ENCODE results near the gene INHBC.

DNA sequence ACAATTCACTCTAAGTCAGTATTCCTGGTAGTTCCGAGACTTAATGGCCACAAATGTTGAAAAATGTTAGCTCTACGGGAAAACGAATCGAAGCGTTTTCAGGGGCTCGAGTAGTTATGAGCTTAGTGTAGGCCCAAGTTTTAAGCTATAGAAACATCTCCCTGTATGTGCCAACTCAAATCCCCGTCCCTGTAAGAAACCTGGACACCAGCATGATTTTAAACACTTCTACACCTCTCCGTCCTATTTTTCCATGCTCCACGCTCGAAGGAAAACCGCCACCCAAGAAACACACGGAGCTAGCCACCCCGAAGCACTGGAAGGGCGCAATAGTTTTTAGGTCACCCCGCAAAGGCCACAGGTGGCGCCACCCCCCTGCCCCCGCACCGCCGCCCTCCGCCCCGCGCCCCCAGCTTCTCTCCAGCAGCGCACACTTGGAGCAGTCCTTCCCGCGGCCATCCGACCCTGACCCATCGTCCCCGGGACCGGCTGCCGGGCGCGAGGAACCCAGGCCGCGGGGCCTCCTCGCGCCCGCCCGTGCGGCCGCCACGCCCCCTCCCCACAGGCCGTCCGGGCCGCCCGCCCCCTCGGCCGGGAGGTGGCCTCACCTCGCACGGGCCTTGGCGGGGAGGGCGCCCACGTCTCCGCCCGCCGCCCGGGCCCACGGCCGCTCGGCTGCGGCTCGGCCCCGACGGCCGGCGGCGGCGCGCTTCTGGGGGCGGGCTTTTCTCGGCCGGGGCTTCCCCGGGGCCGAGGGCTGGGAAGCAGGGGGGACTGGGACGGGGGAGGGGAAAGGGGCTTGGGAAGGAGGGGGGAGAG lies 4.3 kb upstream of the INHBC start:
- TF ChIP-seq, protein P1, sequence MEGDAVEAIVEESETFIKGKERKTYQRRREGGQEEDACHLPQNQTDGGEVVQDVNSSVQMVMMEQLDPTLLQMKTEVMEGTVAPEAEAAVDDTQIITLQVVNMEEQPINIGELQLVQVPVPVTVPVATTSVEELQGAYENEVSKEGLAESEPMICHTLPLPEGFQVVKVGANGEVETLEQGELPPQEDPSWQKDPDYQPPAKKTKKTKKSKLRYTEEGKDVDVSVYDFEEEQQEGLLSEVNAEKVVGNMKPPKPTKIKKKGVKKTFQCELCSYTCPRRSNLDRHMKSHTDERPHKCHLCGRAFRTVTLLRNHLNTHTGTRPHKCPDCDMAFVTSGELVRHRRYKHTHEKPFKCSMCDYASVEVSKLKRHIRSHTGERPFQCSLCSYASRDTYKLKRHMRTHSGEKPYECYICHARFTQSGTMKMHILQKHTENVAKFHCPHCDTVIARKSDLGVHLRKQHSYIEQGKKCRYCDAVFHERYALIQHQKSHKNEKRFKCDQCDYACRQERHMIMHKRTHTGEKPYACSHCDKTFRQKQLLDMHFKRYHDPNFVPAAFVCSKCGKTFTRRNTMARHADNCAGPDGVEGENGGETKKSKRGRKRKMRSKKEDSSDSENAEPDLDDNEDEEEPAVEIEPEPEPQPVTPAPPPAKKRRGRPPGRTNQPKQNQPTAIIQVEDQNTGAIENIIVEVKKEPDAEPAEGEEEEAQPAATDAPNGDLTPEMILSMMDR (IDR thresholded peaks at IDR 0.05 in 8 of 11, conservative IDR thresholded peaks at IDR 0.05 in 3 of 11) = peak in 5 of 11 experiments; percentile 6 to 40 (median 23)
- TF ChIP-seq POLR2A (IDR thresholded peaks at IDR 0.05) = no peak

Measured in spleen (tissue), 7 donors.